HG02588 (cell line): ENCODE results near the gene FAAH.

Source experiments
- ATAC-seq: cut with Tn5 transposase; IDR thresholded peaks from one replicate; pipeline ENCODE4 v1.9.1; 2021; ENCODE audit warnings: mild to moderate bottlenecking, moderate library complexity; ENCODE audit not compliant: unreplicated experiment

FAAH gene

GRCh38 chr1:46449223-46450159 is 55.4 kb downstream of the FAAH start:
- ATAC-seq, result no peak

GRCh38 chr1:46450160-46450517 is 56.0 kb downstream of the FAAH start:
- ATAC-seq, result no peak

GRCh38 chr1:46451948-46452930 is 58.1 kb downstream of the FAAH start:
- ATAC-seq, result no peak

GRCh38 chr1:46452931-46453325 is 58.8 kb downstream of the FAAH start:
- ATAC-seq, result no peak

GRCh38 chr1:46453449-46453848 is 59.3 kb downstream of the FAAH start:
- ATAC-seq, result no peak

GRCh38 chr1:46455951-46456350 is 61.8 kb downstream of the FAAH start:
- ATAC-seq, result no peak

GRCh38 chr1:46456411-46456963 is 62.4 kb downstream of the FAAH start:
- no peak for ATAC-seq

- no peak for ATAC-seq
Observed at GRCh38 chr1:46457178-46457577, 63.1 kb downstream of the FAAH start.

GRCh38 chr1:46458190-46458589 is 64.1 kb downstream of the FAAH start:
- no peak for ATAC-seq

- ATAC-seq, result no peak
Observed at GRCh38 chr1:46458846-46459245, 64.7 kb downstream of the FAAH start.

- ATAC-seq, result no peak
Observed at GRCh38 chr1:46459315-46459714, 65.2 kb downstream of the FAAH start.

- ATAC-seq, result no peak
Observed at GRCh38 chr1:46461017-46461808, 67.1 kb downstream of the FAAH start.

- no peak for ATAC-seq
Observed at GRCh38 chr1:46461809-46462448, 67.8 kb downstream of the FAAH start.
